HepG2 (cell line): ENCODE measurements around the gene CDK6. TPM values are rescaled to one million over a fixed set of nuclear protein-coding genes. Genes with fewer than 3 reads are reported as not detected.

Experiments used
- BRF2 ChIP-seq: sonication (generic); formaldehyde crosslinking; IDR thresholded peaks from 2 replicates; pipeline ENCODE4 v1.8.1; 2022; ENCODE audit warnings: mild to moderate bottlenecking, missing genetic modification reagents
- CREB1 ChIP-seq, 2 experiments: fragments of 450-650 bp in 1 of 2; IDR thresholded peaks; 2 replicates each; pipeline ENCODE4 v1.6.1; 2016 to 2017; ENCODE audit warnings: control low read depth in 1 of 2, mild to moderate bottlenecking in 1 of 2, missing compliant biosample characterization in 1 of 2, missing genetic modification characterization in 1 of 2
- HDAC2 ChIP-seq: sonication (generic); formaldehyde crosslinking; IDR thresholded peaks from 2 replicates; pipeline ENCODE4 v1.4.0; 2020; ENCODE audit warnings: missing genetic modification reagents
- HNRNPH1 ChIP-seq: fragments of 200-400 bp; formaldehyde crosslinking; optimal IDR thresholded peaks from 2 replicates; pipeline ENCODE3; 2017; ENCODE audit warnings: mild to moderate bottlenecking, low read depth, low read length
- JUND ChIP-seq: sonication (generic); formaldehyde crosslinking; IDR thresholded peaks from 2 replicates; pipeline ENCODE4 v1.8.0; 2022; ENCODE audit warnings: mild to moderate bottlenecking, missing genetic modification reagents
- KLF11 ChIP-seq: IDR thresholded peaks from 2 replicates; pipeline ENCODE4 v1.6.1; 2016; ENCODE audit warnings: missing compliant biosample characterization
- MAFF ChIP-seq: IDR thresholded peaks from 2 replicates; pipeline ENCODE4 v1.6.1; 2011; ENCODE audit warnings: low read depth, low read length, improper control_type of control experiment
- MIER3 ChIP-seq: IDR thresholded peaks from 2 replicates; pipeline ENCODE4 v1.6.1; 2016; ENCODE audit warnings: missing compliant biosample characterization, borderline replicate concordance
- MYC ChIP-seq: sonication (generic); formaldehyde crosslinking; IDR thresholded peaks from 2 replicates; pipeline ENCODE4 v1.9.0; 2021; ENCODE audit warnings: missing genetic modification reagents, borderline replicate concordance
- POLR2AphosphoS5 ChIP-seq: IDR thresholded peaks from 2 replicates; pipeline ENCODE4 v1.6.1; 2012; ENCODE audit warnings: low read depth, low read length
- TFAP4 ChIP-seq: sonication (generic); IDR thresholded peaks from 2 replicates; pipeline ENCODE4 v1.6.1; 2016; ENCODE audit warnings: low read depth, borderline replicate concordance
- ZNF460 ChIP-seq: sonication (generic); formaldehyde crosslinking; IDR thresholded peaks from 2 replicates; pipeline ENCODE4 v1.5.1; 2020; ENCODE audit warnings: missing genetic modification reagents, mild to moderate bottlenecking, borderline replicate concordance
- ZNF556 ChIP-seq: sonication (generic); formaldehyde crosslinking; IDR thresholded peaks from 2 replicates; pipeline ENCODE4 v1.4.0; 2020; ENCODE audit warnings: mild to moderate bottlenecking, missing genetic modification reagents, borderline replicate concordance
- ZNF567 ChIP-seq: sonication (generic); formaldehyde crosslinking; IDR thresholded peaks from 2 replicates; pipeline ENCODE4 v1.8.1; 2023; ENCODE audit warnings: mild to moderate bottlenecking, missing genetic modification reagents, borderline replicate concordance
- ZNF607 ChIP-seq: sonication (generic); formaldehyde crosslinking; IDR thresholded peaks from 2 replicates; pipeline ENCODE4 v1.5.1; 2020; ENCODE audit warnings: missing genetic modification reagents, mild to moderate bottlenecking, borderline replicate concordance
- ZNF615 ChIP-seq: sonication (generic); formaldehyde crosslinking; IDR thresholded peaks from 2 replicates; pipeline ENCODE4 v1.5.0; 2020; ENCODE audit warnings: mild to moderate bottlenecking, missing genetic modification reagents, borderline replicate concordance
- ZNF768 ChIP-seq: sonication (generic); formaldehyde crosslinking; IDR thresholded peaks from 2 replicates; pipeline ENCODE4 v1.4.0; 2020; ENCODE audit warnings: missing genetic modification reagents
- ZSCAN31 ChIP-seq: sonication (generic); formaldehyde crosslinking; IDR thresholded peaks from 2 replicates; pipeline ENCODE4 v1.5.0; 2020; ENCODE audit warnings: low read depth, mild to moderate bottlenecking, missing genetic modification reagents
- polyA plus RNA-seq, 8 experiments: library from polyadenylated mRNA; depleted of rRNA in 3 of 8; stranded (reverse) in 7 of 8; unstranded in 1 of 8; fragments of >200 nt; fragmentation: Illumina TruSeq in 4 of 8; extraction: Trizol in 4 of 8; gene quantifications; 2 replicates each; pipeline versions ENCODE4 v1.2.1 to v1.2.3, GENCODE V29; 2011 to 2016; ENCODE audit warnings: low read depth in 4 of 8, missing spikeins in 1 of 8, mixed read lengths in 1 of 8; ENCODE audit not compliant: insufficient read depth in 1 of 8
- total RNA-seq, 5 experiments: library from RNA; depleted of rRNA; stranded (reverse); fragments of >200 nt; fragmentation: Illumina TruSeq; extraction: Trizol; gene quantifications; 2 replicates each; pipeline ENCODE4 v1.2.3, GENCODE V29; 2016; ENCODE audit warnings: low read depth in 1 of 5
- TF ChIP-seq, protein P1 (sequence below): sonication (generic); formaldehyde crosslinking; IDR thresholded peaks from 2 replicates; pipeline ENCODE4 v1.4.0; 2020; ENCODE audit warnings: missing genetic modification reagents
- TF ChIP-seq, protein P2 (sequence below): sonication (generic); formaldehyde crosslinking; conservative IDR thresholded peaks from 2 replicates; pipeline ENCODE4 v1.4.0; 2020; ENCODE audit warnings: missing genetic modification reagents
- TF ChIP-seq, protein P3 (sequence below): sonication (generic); formaldehyde crosslinking; IDR thresholded peaks from 2 replicates; pipeline ENCODE4 v1.4.0; 2020; ENCODE audit warnings: missing genetic modification reagents
- TF ChIP-seq, protein P4 (sequence below): sonication (generic); formaldehyde crosslinking; IDR thresholded peaks from 2 replicates; pipeline ENCODE4 v1.5.1; 2020; ENCODE audit warnings: missing genetic modification reagents, mild to moderate bottlenecking, borderline replicate concordance

Gene CDK6
- total and polyA plus RNA-seq, 2 of the 13 experiments (the other 11 are each of a cell fraction or from before 2014, with no cell fraction given) = 34.6 to 90.8 TPM

DNA sequence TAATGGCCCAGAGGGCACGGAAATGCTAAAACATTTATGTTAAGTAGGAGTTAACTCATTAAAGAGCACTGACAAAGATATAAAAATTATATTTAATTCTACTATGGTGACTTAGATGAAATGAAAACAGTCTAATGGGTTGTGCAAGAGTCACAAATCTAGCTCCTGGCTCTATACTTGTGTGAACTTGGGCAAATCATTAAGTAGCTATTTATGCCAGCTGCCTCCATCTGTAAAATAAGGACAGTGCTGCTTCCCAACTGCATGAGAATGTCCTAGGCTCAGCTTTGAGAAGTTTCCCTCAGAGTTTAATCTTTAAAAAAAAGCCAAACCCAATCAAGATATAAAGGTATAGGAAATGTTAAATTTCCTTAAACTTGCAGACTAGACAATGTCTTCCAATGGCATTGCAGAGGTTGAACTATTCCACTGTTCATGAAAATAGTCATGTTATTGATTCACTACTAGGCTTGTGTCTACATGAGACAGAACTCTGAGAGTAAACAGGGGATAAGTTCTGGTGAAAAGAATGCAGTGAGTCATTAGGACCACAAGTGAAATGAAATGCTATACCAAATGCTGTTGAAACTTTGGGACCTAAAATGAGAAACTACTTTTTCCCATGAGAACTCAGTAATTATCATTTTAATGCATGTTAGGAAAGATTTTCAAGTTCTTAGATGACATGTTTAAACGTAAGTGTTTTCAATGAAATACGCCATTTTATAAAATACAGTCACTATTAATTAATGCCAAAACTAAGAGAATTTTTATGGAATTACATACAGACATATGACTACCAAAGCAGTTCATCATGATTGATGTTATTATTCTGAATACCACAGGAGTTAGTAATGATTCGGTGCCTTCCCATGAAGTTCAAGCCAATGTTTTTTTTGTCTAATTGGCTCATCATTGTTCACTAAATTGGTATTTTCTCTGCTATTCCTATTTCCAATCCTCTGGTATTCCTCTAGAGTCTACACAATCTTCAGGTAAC is 84.2 kb downstream of the CDK6 start (continued):
- TF ChIP-seq JUND (CRISPR knock-in tag) (peak; percentile 89), ZNF607 (CRISPR knock-in tag) (no peak), MAFF (peak; percentile 63), ZSCAN31 (CRISPR knock-in tag) (no peak), ZNF768 (CRISPR knock-in tag) (no peak), TFAP4 (no peak), MYC (no peak), BRF2 (no peak), ZNF556 (no peak), HDAC2 (peak; percentile 77), ZNF615 (CRISPR knock-in tag) (no peak), KLF11 (no peak), CREB1 (IDR thresholded peaks at IDR 0.05) (no peak), CREB1 (CRISPR knock-in tag; IDR thresholded peaks at IDR 0.05) (peak; percentile 75), POLR2AphosphoS5 (no peak), MIER3 (CRISPR knock-in tag) (peak; percentile 73; the same call in 1 of the 2 replicates), ZNF567 (CRISPR knock-in tag) (no peak), ZNF460 (no peak; the same call in 1 of the 2 replicates), HNRNPH1 (no peak)
- TF ChIP-seq, protein P1, sequence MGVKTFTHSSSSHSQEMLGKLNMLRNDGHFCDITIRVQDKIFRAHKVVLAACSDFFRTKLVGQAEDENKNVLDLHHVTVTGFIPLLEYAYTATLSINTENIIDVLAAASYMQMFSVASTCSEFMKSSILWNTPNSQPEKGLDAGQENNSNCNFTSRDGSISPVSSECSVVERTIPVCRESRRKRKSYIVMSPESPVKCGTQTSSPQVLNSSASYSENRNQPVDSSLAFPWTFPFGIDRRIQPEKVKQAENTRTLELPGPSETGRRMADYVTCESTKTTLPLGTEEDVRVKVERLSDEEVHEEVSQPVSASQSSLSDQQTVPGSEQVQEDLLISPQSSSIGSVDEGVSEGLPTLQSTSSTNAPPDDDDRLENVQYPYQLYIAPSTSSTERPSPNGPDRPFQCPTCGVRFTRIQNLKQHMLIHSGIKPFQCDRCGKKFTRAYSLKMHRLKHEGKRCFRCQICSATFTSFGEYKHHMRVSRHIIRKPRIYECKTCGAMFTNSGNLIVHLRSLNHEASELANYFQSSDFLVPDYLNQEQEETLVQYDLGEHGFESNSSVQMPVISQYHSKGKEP = no peak
- TF ChIP-seq, protein P2, sequence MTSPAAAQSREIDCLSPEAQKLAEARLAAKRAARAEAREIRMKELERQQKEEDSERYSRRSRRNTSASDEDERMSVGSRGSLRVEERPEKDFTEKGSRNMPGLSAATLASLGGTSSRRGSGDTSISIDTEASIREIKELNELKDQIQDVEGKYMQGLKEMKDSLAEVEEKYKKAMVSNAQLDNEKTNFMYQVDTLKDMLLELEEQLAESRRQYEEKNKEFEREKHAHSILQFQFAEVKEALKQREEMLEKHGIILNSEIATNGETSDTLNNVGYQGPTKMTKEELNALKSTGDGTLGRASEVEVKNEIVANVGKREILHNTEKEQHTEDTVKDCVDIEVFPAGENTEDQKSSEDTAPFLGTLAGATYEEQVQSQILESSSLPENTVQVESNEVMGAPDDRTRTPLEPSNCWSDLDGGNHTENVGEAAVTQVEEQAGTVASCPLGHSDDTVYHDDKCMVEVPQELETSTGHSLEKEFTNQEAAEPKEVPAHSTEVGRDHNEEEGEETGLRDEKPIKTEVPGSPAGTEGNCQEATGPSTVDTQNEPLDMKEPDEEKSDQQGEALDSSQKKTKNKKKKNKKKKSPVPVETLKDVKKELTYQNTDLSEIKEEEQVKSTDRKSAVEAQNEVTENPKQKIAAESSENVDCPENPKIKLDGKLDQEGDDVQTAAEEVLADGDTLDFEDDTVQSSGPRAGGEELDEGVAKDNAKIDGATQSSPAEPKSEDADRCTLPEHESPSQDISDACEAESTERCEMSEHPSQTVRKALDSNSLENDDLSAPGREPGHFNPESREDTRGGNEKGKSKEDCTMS (CRISPR knock-in tag) = no peak
- TF ChIP-seq, protein P3, sequence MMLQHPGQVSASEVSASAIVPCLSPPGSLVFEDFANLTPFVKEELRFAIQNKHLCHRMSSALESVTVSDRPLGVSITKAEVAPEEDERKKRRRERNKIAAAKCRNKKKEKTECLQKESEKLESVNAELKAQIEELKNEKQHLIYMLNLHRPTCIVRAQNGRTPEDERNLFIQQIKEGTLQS (CRISPR knock-in tag) = peak; percentile 66
- TF ChIP-seq, protein P4, sequence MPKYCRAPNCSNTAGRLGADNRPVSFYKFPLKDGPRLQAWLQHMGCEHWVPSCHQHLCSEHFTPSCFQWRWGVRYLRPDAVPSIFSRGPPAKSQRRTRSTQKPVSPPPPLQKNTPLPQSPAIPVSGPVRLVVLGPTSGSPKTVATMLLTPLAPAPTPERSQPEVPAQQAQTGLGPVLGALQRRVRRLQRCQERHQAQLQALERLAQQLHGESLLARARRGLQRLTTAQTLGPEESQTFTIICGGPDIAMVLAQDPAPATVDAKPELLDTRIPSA = no peak
